ENCODE results near the gene CRHBP.

The CRHBP gene

DNA sequence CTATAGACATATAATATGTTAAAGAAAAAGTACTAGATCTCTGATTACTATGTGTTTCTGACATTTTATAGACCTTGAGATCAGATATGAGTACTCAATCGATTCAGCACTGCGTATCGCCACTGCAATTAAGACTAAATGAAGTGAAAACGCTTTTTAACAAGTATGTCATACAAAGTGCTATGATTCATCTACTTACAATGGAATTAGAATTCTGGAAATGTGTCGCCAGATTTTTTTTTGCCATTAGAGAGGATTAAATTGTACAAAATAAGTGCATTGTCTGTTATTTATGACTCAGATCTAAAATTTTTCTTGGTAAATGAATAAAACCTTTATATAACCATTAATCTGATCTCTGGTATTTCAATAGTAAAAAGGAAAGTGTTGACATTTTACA, 57.4 kb downstream of the CRHBP start:
- no peak overlapping the region for H3K4me3 ChIP-seq (ENCODE audit: insufficient read depth, low read depth, low read length)
- H3K27ac ChIP-seq (ENCODE audit: insufficient read depth, low read depth, low read length, poor library complexity, severe bottlenecking): no peak overlapping the region
- no peaks in the 10 kb centered on the region for H3K4me1 ChIP-seq (ENCODE audit: control insufficient read depth, insufficient read depth, low read length)
- H3K36me3 ChIP-seq (ENCODE audit: control insufficient read depth, insufficient read depth, low read length): no peaks in the 10 kb centered on the region
- no peaks in the 10 kb centered on the region for H3K9me3 ChIP-seq (ENCODE audit: control insufficient read depth, low read length)
- WGBS, 2 experiments: 94% methylated on average over 3 to 5 of the region's 5 CpGs
- H3K27me3 ChIP-seq (ENCODE audit: control insufficient read depth, insufficient read depth, low read length, poor library complexity, severe bottlenecking): no peaks in the 10 kb centered on the region

DNA sequence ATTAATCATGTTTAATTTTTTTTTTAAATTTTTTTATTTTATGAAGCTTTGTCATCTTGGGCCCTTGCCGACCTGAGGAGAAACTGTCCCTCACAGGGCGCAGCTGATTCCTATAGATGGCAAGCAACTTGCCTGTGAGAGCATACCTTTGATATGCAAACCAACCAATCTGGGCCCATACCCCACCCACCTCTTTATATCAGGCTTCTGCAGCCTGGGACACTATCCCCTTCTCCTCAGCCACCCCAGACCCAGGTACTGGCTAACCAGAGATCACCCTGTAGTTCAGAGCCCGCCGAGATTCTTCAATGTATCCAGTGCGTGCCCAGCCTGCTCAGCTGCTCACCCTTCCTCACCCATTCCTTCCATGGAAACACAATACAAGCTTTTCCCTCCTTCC, 58.7 kb downstream of the CRHBP start:
- H3K36me3 ChIP-seq (ENCODE audit: control insufficient read depth, insufficient read depth, low read length): no peaks in the 10 kb centered on the region
- H3K4me1 ChIP-seq (ENCODE audit: control insufficient read depth, insufficient read depth, low read length): no peaks in the 10 kb centered on the region
- H3K4me3 ChIP-seq (ENCODE audit: insufficient read depth, low read depth, low read length): no peak overlapping the region
- H3K27me3 ChIP-seq (ENCODE audit: control insufficient read depth, insufficient read depth, low read length, poor library complexity, severe bottlenecking): no peaks in the 10 kb centered on the region
- H3K27ac ChIP-seq (ENCODE audit: insufficient read depth, low read depth, low read length, poor library complexity, severe bottlenecking): no peak overlapping the region
- no peaks in the 10 kb centered on the region for H3K9me3 ChIP-seq (ENCODE audit: control insufficient read depth, low read length)
- 60 to 68% methylated on average over 5 of the region's 5 CpGs for WGBS, 2 experiments

DNA sequence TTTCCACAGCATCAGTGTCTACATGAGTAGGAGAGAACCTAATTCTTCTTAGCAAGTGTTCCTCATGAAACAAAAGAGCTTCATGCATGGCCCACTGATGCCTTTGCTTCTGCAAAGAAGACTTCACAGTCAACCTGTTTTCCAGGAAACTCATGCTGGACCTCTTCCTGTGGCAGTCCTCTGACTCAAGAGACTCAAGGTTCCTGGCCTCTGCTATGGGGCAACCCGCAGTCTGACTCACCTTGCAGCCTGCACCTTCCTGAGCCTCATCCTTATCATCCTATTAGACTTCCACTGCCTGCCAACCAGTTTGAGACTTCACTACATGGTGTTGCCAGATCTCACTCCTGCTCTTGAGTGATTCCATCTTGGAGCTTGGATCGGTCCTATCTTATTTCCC, 59.8 kb downstream of the CRHBP start:
- H3K27me3 ChIP-seq (ENCODE audit: control insufficient read depth, insufficient read depth, low read length, poor library complexity, severe bottlenecking): no peaks in the 10 kb centered on the region
- H3K9me3 ChIP-seq (ENCODE audit: control insufficient read depth, low read length): no peaks in the 10 kb centered on the region
- H3K36me3 ChIP-seq (ENCODE audit: control insufficient read depth, insufficient read depth, low read length): no peaks in the 10 kb centered on the region
- no peak overlapping the region for H3K27ac ChIP-seq (ENCODE audit: insufficient read depth, low read depth, low read length, poor library complexity, severe bottlenecking)
- 93 to 97% methylated on average over 2 of the region's 2 CpGs for WGBS, 2 experiments
- H3K4me1 ChIP-seq (ENCODE audit: control insufficient read depth, insufficient read depth, low read length): no peaks in the 10 kb centered on the region
- H3K4me3 ChIP-seq (ENCODE audit: insufficient read depth, low read depth, low read length): no peak overlapping the region

DNA sequence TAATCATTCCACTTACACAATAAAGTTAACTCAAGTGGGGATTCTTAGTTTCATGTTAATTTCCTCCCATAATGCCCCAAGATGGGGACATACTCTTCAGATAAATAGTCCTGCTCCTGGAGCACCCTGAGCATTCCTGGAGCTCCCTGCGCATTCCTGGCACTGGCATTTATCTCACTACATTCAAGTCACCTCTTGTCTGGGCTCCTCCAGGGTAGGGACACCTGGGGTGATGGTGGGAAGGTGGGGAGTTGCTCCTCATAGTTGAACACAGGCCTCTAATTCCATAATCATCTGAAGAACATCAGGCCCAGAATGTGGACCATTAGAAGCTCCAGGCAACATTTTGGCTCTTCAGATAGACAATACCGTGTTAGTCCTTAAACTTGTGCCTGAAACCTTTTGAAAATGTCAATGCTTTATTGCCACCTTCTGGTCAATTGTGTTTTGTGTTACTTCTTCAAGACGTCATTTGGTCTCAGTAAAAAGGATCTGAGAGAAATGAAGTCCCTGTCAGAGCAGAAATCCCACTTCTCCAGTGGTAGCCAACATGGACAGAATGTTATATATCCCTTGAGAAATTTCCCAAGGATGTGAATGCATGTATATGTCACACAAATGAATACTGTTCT, 63.2 kb downstream of the CRHBP start:
- Histone ChIP-seq H3K4me1 (ENCODE audit: control insufficient read depth, insufficient read depth, low read length) (no peaks in the 10 kb centered on the region), H3K36me3 (ENCODE audit: control insufficient read depth, insufficient read depth, low read length) (no peaks in the 10 kb centered on the region), H3K4me3 (ENCODE audit: insufficient read depth, low read depth, low read length) (no peak overlapping the region), H3K27ac (ENCODE audit: insufficient read depth, low read depth, low read length, poor library complexity, severe bottlenecking) (no peak overlapping the region), H3K9me3 (ENCODE audit: control insufficient read depth, low read length) (no peaks in the 10 kb centered on the region), H3K27me3 (ENCODE audit: control insufficient read depth, insufficient read depth, low read length, poor library complexity, severe bottlenecking) (no peaks in the 10 kb centered on the region)
- 44 to 51% methylated on average over 3 of the region's 3 CpGs for WGBS, 2 experiments

DNA sequence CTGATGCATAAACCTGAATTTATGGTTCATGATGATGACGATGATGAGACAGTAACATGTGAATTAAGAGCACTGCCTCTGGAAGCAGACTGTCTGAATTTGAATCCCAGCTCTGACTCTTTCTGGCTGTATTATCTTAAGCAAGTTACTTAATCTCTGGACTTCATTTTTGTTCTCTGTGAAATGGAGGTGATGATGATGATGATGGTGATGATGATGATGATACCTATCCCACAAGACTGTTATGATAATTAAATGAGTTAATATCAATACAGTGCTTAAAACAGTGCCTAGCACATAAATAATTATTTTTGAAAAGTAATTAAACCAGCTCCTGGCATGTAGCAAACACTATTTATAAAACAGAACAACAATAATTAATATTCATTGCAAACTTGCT, 64.1 kb downstream of the CRHBP start:
- H3K27me3 ChIP-seq (ENCODE audit: control insufficient read depth, insufficient read depth, low read length, poor library complexity, severe bottlenecking): no peaks in the 10 kb centered on the region
- H3K4me1 ChIP-seq (ENCODE audit: control insufficient read depth, insufficient read depth, low read length): no peaks in the 10 kb centered on the region
- H3K4me3 ChIP-seq (ENCODE audit: insufficient read depth, low read depth, low read length): no peak overlapping the region
- no peaks in the 10 kb centered on the region for H3K9me3 ChIP-seq (ENCODE audit: control insufficient read depth, low read length)
- H3K36me3 ChIP-seq (ENCODE audit: control insufficient read depth, insufficient read depth, low read length): no peaks in the 10 kb centered on the region
- no peak overlapping the region for H3K27ac ChIP-seq (ENCODE audit: insufficient read depth, low read depth, low read length, poor library complexity, severe bottlenecking)
- 85 to 100% methylated on average over 1 of the region's 1 CpG for WGBS, 2 experiments

DNA sequence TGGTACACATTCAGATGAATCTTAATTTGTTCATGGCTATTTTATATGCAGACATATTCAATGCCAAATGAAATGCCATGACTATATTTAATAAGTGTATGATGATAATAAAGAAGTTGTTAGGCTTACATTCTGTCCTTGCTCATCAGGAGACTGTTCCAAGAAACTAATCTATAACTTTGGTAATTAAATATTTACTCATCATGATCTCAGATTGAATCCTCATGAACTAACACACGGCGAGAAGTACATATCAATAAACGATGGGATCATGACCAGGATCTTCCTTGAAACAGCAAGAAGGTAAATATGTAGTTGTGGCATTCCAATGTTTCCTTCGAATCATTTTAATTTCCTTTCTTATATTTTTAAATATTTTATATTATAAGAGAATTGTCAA, 64.8 kb downstream of the CRHBP start:
- Histone ChIP-seq H3K4me3 (ENCODE audit: insufficient read depth, low read depth, low read length) (no peak overlapping the region), H3K27me3 (ENCODE audit: control insufficient read depth, insufficient read depth, low read length, poor library complexity, severe bottlenecking) (no peaks in the 10 kb centered on the region), H3K4me1 (ENCODE audit: control insufficient read depth, insufficient read depth, low read length) (no peaks in the 10 kb centered on the region), H3K36me3 (ENCODE audit: control insufficient read depth, insufficient read depth, low read length) (no peaks in the 10 kb centered on the region), H3K27ac (ENCODE audit: insufficient read depth, low read depth, low read length, poor library complexity, severe bottlenecking) (no peak overlapping the region), H3K9me3 (ENCODE audit: control insufficient read depth, low read length) (no peaks in the 10 kb centered on the region)
- WGBS, 2 experiments: 93 to 100% methylated on average over 3 of the region's 4 CpGs

Data from ectodermal cell (in vitro differentiated cells).